Endothelial cell of umbilical vein (primary cell): Measurements from ENCODE around the gene SURF6. TPM values are rescaled to one million over a fixed set of nuclear protein-coding genes. Genes with fewer than 3 reads are reported as not detected.

ENCODE experiments used
- BruUV-seq: library from RNA; stranded (reverse); fragments of 400-500 nt; replicated peaks from 2 replicates; lab custom pipeline; 2021; lab: Mats Ljungman, UMichigan
- CTCF ChIA-PET: fragments of 300-600, 350-600 bp; sonication (Branson Sonifier 250); formaldehyde crosslinking; loops from one replicate; lab custom pipeline; 2021; ENCODE audit warnings: antibody characterized with exemption, inconsistent platforms; lab: Charles Lee
- POLR2A ChIA-PET: fragments of 300-600, 350-600 bp; sonication (Branson Sonifier 250); formaldehyde crosslinking; loops from one replicate; lab custom pipeline; 2021; ENCODE audit warnings: antibody characterized with exemption, inconsistent platforms; lab: Charles Lee
- DNase-seq: peaks from one replicate; pipeline ENCODE4 v3.0.0-alpha.2; 2011; ENCODE audit warnings: low read depth, low spot score
- FAIRE-seq: peaks from 2 replicates; lab custom pipeline; 2011; peaks lifted over from hg19 to GRCh38; lab: Jason Lieb, UNC
- H2AFZ ChIP-seq: 2 replicates; pipeline ENCODE4 v1.6.0; 2012; ENCODE audit warnings: low read depth, low read length, control low read depth, inconsistent platforms
- H3K27ac ChIP-seq: 2 replicates; pipeline ENCODE4 v1.5.1; 2011; ENCODE audit warnings: low read depth, mild to moderate bottlenecking, control low read depth, low read length, moderate library complexity; ENCODE audit not compliant: insufficient read depth
- H3K27me3 ChIP-seq, 2 experiments: 2 replicates each; pipeline versions ENCODE4 v1.6.0 to v1.6.1; 2011; ENCODE audit warnings: low read length in 2 of 2, mixed read lengths in 1 of 2; ENCODE audit not compliant: control insufficient read depth in 2 of 2, insufficient read depth in 2 of 2
- H3K36me3 ChIP-seq, 2 experiments: 2 replicates in 1 of 2; 3 replicates in 1 of 2; pipeline ENCODE4 v1.5.1; 2011; ENCODE audit warnings: low read length in 2 of 2, mild to moderate bottlenecking in 1 of 2, moderate library complexity in 1 of 2; ENCODE audit not compliant: control insufficient read depth in 2 of 2, insufficient read depth in 2 of 2; ENCODE audit errors: extremely low read depth in 1 of 2
- H3K4me1 ChIP-seq: 3 replicates; pipeline ENCODE4 v1.5.1; 2011; ENCODE audit warnings: mild to moderate bottlenecking, low read length; ENCODE audit not compliant: control insufficient read depth, insufficient read depth; ENCODE audit errors: extremely low read depth
- H3K4me2 ChIP-seq: 2 replicates; pipeline ENCODE4 v1.6.1; 2011; ENCODE audit warnings: low read length, control low read depth, mixed read lengths; ENCODE audit not compliant: insufficient read depth
- H3K4me3 ChIP-seq, 3 experiments: fragments of 200-600 bp in 1 of 3; sonication (generic), shearing (Covaris generic) in 1 of 3; replicated peaks in 1 of 3; 2 replicates each; pipeline ENCODE4 v1.5.1; 2011 to 2016; ENCODE audit warnings: control low read depth in 3 of 3, low read length in 3 of 3, mild to moderate bottlenecking in 2 of 3, inconsistent platforms in 1 of 3, low read depth in 1 of 3, moderate library complexity in 1 of 3; ENCODE audit not compliant: insufficient read depth in 1 of 3
- H3K79me2 ChIP-seq: 2 replicates; pipeline ENCODE4 v1.6.0; 2012; ENCODE audit warnings: low read length, inconsistent platforms; ENCODE audit not compliant: control insufficient read depth, insufficient read depth
- H3K9ac ChIP-seq: replicated peaks from 2 replicates; pipeline ENCODE3; 2011; ENCODE audit warnings: low read length, control low read depth; ENCODE audit not compliant: insufficient read depth; ENCODE audit errors: extremely low read depth
- H3K9me1 ChIP-seq: replicated peaks from 3 replicates; pipeline ENCODE4 v1.6.0; 2011; ENCODE audit warnings: mild to moderate bottlenecking, low read length; ENCODE audit not compliant: control insufficient read depth, insufficient read depth; ENCODE audit errors: extremely low read depth
- H3K9me3 ChIP-seq: replicated peaks from 2 replicates; pipeline ENCODE4 v1.5.1; 2012; ENCODE audit warnings: low read length, inconsistent platforms; ENCODE audit not compliant: control insufficient read depth, insufficient read depth
- H4K20me1 ChIP-seq: replicated peaks from 2 replicates; pipeline ENCODE3; 2011; ENCODE audit warnings: mild to moderate bottlenecking, low read length; ENCODE audit not compliant: control insufficient read depth, insufficient read depth; ENCODE audit errors: extremely low read depth
- CTCF ChIP-seq, 2 donors: IDR thresholded peaks; 1 replicate in 1 of 2; 2 replicates in 1 of 2; pipeline ENCODE4 v1.5.1; 2011; ENCODE audit warnings: low read length in 2 of 2, mild to moderate bottlenecking in 2 of 2, moderate library complexity in 2 of 2, control low read depth in 1 of 2, inconsistent platforms in 1 of 2, low read depth in 1 of 2; ENCODE audit not compliant: insufficient read depth in 1 of 2; ENCODE audit errors: extremely low read depth in 1 of 2
- FOS ChIP-seq: IDR thresholded peaks from 2 replicates; pipeline ENCODE4 v1.6.1; 2011; ENCODE audit warnings: mild to moderate bottlenecking, low read length, moderate library complexity, borderline replicate concordance; ENCODE audit not compliant: insufficient read depth
- GATA2 ChIP-seq: IDR thresholded peaks from 2 replicates; pipeline ENCODE4 v1.7.0; 2011; ENCODE audit warnings: low read depth, mild to moderate bottlenecking, moderate library complexity, mixed read lengths, low read length; ENCODE audit not compliant: insufficient read length, insufficient read depth
- JUN ChIP-seq: IDR thresholded peaks from 2 replicates; pipeline ENCODE4 v1.6.1; 2011; ENCODE audit warnings: borderline replicate concordance, low read depth; ENCODE audit not compliant: insufficient read length, insufficient read depth
- MYC ChIP-seq: IDR thresholded peaks from one replicate; pipeline ENCODE4 v1.6.1; 2011; ENCODE audit warnings: mild to moderate bottlenecking, low read depth, low read length
- POLR2A ChIP-seq: IDR thresholded peaks from 2 replicates; pipeline ENCODE4 v1.6.1; 2012; ENCODE audit warnings: low read depth, mild to moderate bottlenecking, control low read depth, low read length
- dilution Hi-C: fragments of 300-500 bp; cut with MboI; formaldehyde crosslinking; loops from one replicate; pipeline ENCODE4 v1.15.0; 2019; ENCODE audit warnings: low sequenced_read_pairs; ENCODE audit not compliant: extremely low pct_ligation_motif_present
- intact Hi-C: fragments of 100-400 bp; cut with micrococcal nuclease; formaldehyde crosslinking; loops from one replicate; pipeline ENCODE4 v1.10.0; 2022
- polyA plus RNA-seq, 4 experiments: library from polyadenylated mRNA; depleted of rRNA in 3 of 4; stranded (reverse) in 3 of 4; unstranded in 1 of 4; fragments of >200 nt; gene quantifications; 2 replicates each; pipeline versions ENCODE4 v1.2.1 to v1.2.3, GENCODE V29; 2011 to 2012; ENCODE audit warnings: missing spikeins in 1 of 4
- total RNA-seq: library from RNA; stranded (reverse); gene quantifications from 2 replicates; pipeline ENCODE4 v1.2.3, GENCODE V29; 2021

SURF6 gene
- total and polyA plus RNA-seq, 2 donors (not counting 3 experiments of a cell fraction or from before 2014, with no cell fraction given) = 4.9 to 16.0 TPM

DNA sequence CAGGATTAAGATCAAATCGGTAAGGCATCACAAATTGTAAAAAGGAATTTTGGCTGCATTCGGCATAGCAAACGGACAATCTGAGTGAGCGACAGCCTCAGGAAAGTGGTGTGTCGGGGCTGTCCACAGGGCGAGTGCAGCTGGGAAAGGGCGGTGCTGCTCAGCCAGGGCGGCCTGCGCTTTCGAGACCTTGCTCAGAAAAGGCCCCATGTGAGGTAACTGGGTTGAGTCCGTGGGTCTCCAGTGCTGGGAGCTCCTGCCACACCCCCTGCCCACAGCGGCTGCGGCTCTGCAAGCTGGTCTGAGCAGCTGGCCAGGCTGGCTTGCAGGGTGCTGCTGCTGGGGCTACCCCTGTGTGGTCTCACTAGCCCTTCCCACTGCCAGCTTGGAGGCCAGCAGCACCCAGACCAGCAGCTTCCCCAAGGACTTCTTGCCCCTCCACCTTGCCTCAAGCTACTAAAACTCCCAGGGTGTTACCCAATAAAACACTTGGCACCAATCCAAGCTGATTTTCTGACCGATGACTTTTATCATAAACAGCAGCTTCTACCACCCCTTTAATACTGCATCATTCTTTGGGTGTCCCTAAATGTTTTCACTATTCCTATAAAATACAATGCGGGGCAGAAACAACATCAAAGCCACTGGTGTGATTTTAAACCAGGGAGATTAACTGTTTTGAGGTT, 26.5 kb upstream of the SURF6 start:
- H4K20me1 ChIP-seq = no peaks in the 10 kb centered on the region
- H3K27me3 ChIP-seq = no peaks in the 10 kb centered on the region
- DNase-seq (no peak), FAIRE-seq (no peak)
- peaks cover 27% of the 10 kb centered on the region for H3K79me2 ChIP-seq
- no peaks in the 10 kb centered on the region for H3K9me1 ChIP-seq
- no peak overlapping the region for H3K4me3 ChIP-seq
- ChIA-PET POLR2A (no interaction called here), CTCF (interaction anchor here (0.8 kb wide), 1 partner anchor 124 kb away, joined by 3 read pairs; no protein-coding TSS in a partner anchor)
- H3K9ac ChIP-seq = no peak overlapping the region
- peaks cover 31 to 63% of the 10 kb centered on the region in 2 experiments for H3K36me3 ChIP-seq
- H3K4me2 ChIP-seq = no peak overlapping the region
- no peaks in the 10 kb centered on the region for H3K9me3 ChIP-seq
- dilution Hi-C loops = no loop called here
- TF ChIP-seq JUN = no peak
- peak; percentile 31 for TF ChIP-seq POLR2A
- intact Hi-C loops = no loop called here
- no peaks in the 10 kb centered on the region for H3K4me1 ChIP-seq
- H3K27ac ChIP-seq = no peak overlapping the region
- H2AFZ ChIP-seq = no peak overlapping the region
- BruUV-seq = TSS peak; percentile 31

DNA sequence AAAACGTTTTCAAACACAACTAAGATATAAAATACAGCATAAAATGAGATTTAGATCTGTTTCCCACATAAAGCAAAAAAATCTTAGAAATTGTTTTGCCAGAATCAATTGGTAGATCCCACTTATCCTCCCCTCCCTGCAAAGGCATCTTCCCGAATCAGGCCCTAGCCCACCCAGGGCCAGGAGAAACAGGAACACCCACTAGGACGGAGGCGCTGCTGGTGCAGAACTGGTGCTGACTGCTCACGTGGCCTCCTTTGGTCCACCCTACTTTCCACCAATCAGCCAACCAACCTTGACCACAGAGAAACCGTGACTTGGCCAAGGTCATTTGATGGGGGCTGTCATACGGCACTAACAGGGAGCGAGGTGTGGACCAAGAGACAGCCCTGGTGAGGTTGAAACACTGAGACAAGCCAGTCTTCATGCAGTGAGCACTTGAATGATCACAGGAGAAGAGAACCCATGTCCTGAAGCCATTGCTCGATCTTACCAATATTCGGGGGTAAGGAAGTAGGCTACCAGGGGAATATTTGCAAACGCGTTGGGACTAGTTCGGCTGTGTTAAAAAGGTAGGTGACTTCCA, 25.6 kb upstream of the SURF6 start:
- dilution Hi-C loops (no loop called here), intact Hi-C loops (no loop called here)
- no peak for TF ChIP-seq MYC
- TF ChIP-seq CTCF (IDR thresholded peaks at IDR 0.05; ENCODE audit: extremely low read depth in 1 of 2, insufficient read depth in 1 of 2, low read depth in 1 of 2, low read length in 2 of 2) = no peak
- TF ChIP-seq GATA2 = no peak
- no peak for TF ChIP-seq FOS
- peaks cover 6% of the 10 kb centered on the region for H3K4me1 ChIP-seq
- peaks cover 31 to 54% of the 10 kb centered on the region in 2 experiments for H3K36me3 ChIP-seq
- no peak overlapping the region for H3K27ac ChIP-seq
- peaks cover 18% of the 10 kb centered on the region for H3K79me2 ChIP-seq
- POLR2A ChIA-PET = no interaction called here
- H2AFZ ChIP-seq = no peak overlapping the region
- BruUV-seq = no TSS peak
- H3K4me3 ChIP-seq = no peak overlapping the region
- no peak for DNase-seq
- no peak overlapping the region for H3K9ac ChIP-seq
- no peaks in the 10 kb centered on the region for H3K27me3 ChIP-seq
- CTCF ChIA-PET = no interaction called here
- H4K20me1 ChIP-seq = no peaks in the 10 kb centered on the region
- no peak overlapping the region for H3K4me2 ChIP-seq
- no peaks in the 10 kb centered on the region for H3K9me3 ChIP-seq
- H3K9me1 ChIP-seq = no peaks in the 10 kb centered on the region
- no peak for FAIRE-seq
